ENCODE measurements around the gene GFAP.
"Not testable (repeated sequence)": the region's sequence is repeated elsewhere in the genome, so short reads cannot be mapped to it uniquely, and the experiment has no call there.

GFAP gene

DNA sequence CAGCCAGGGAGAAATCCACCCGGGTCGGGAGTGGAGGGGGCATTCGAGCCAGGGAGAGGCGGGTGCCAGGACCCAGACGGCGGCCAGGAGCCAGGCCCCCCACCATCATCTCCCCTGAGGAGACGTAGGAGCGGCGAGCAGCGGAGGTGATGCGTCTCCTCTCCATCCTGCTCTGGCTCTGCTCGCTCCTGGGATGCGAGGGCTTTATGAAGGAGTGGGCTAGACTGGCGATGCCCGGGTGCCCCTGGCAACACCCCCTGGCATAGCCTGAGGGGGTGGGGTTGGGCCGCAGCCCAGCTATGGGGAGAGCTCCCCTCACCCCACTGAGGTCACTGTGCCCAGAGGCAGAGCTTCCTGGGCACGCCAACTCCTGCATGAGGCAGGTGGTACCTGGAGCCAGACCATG, at the start of gene GFAP:
GFAP (minus strand) TSS at position 180 of the 406 bp plus-strand sequence; CDS start at position 166, 14 bp downstream.
- no peak for DNase-seq (ENCODE audit: low read depth in 2 of 2)

DNA sequence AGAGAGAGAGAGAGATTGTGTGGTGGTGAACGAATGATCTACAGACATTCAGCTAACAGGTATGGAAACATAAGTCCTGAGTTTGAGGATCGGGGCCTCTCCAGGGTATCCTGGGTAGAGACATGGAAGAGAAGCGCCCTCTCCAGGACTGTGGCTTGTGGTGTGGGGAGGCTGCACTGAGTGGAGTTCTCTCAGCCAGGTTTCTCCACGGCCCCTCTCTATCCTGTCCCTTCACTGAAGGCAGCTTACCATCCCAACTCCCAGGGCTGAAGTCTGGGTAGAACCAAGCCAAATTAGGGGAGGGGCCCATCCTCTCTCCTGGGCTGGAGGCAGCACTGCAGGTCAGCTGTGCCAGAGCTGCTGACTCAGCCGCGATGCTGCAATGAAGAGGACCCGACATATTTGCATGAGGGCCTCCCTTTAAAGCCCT, 46.6 kb upstream of the GFAP start:
- DNase-seq (ENCODE audit: low read depth in 2 of 2), result no peak

DNA sequence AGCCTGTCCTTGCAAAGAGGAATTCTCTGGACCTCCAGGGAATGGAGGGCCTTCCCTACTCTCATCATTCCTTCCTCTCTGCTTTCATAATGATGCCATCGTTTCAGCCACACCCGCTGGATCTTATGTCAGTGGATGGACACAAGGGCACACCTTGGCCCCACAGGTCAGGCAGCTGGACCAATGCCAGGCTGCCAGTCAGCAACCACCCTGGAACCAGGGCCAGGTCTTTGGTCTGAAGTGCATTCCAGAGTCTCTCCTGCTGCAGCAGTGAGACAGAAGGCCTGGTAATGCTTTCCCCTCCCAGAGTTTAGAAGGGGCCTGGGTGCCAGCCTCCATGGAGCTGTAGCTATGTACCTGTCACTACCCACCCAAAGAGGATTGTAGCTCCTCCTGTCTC, 45.4 kb upstream of the GFAP start:
- DNase-seq (ENCODE audit: low read depth in 2 of 2), result no peak

DNA sequence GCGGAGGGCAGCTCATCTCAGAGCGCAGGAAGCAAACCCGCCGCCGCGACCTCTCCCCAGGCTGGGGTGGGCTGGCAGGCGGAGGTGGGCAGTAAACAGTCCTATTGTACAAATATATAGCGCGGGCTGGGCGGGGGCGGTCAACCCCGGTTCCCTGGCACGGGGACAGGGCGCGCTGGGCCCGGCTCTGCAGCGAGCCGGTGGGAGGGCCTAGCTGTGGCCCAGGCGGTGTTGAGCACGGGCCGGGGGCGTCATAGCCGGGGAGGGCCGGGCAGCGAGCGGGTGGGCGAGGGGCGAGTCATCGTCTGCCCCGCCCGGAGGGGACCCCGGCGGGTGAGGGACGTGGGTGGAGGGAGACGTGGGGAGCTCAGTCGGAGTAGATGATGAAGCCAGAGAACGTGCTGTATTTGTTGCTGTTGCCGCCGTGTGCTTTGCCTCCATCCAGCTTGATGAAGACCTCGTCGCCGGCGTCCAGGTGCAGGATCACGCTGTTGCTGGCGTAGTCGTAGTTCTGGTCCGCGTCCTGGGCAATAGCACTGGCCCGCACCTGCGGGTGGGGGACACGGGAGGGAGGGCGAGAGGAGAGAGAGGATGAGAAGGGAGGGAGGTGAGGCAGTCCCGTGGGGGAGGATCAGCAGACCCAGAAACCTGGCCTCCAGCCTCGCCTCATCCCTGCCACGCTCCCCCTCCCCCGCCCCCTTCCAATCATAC, 44.7 kb upstream of the GFAP start:
- no peak for DNase-seq (ENCODE audit: low read depth in 2 of 2)

DNA sequence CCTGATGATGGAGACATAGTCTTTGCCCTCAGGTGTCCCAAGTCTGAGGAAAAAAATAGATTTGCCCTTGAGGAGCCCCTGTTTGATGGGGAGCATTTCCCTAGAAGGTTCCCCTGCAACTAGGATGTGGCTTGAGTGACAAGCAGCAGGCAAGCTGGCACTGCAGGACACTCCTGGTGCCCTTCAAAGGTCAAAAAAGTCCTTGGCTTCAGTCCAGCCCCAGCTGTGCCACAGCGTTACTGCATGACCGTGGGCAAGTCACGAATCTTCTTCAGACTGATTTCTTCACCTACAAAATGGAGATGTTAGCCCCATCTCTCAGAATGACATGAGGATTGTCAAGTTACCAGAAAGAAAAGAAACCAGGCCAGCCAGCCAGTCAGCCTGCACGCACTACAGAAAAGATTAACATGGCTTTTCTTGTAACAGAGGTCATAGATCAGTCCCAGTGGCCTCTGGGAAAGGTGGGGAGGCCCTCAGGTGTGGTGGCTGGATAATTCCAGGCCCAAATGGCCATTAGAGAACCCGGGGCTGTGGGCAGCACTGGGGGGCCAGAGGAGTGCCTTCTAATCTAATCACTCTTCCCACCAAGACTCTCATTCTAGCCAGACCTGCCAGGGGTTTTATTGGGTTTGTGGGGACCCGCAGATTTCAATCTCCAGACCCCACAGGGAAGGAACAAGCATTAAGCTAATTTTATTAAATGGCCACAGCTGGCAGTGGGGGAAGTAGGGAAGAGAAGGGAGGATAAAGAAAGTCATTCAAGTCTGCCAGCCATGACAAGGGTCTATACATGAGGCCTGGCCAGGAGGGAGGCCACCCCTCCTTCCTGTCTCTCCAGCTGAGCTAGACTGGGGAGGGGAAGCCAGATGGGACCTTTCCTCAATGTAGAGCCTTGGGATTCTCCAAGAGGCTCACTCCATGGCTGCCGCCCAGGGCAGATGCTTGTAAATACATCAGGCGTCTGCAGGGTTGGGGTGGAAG, 42.0 kb upstream of the GFAP start:
- no peak for DNase-seq (ENCODE audit: low read depth in 2 of 2)

DNA sequence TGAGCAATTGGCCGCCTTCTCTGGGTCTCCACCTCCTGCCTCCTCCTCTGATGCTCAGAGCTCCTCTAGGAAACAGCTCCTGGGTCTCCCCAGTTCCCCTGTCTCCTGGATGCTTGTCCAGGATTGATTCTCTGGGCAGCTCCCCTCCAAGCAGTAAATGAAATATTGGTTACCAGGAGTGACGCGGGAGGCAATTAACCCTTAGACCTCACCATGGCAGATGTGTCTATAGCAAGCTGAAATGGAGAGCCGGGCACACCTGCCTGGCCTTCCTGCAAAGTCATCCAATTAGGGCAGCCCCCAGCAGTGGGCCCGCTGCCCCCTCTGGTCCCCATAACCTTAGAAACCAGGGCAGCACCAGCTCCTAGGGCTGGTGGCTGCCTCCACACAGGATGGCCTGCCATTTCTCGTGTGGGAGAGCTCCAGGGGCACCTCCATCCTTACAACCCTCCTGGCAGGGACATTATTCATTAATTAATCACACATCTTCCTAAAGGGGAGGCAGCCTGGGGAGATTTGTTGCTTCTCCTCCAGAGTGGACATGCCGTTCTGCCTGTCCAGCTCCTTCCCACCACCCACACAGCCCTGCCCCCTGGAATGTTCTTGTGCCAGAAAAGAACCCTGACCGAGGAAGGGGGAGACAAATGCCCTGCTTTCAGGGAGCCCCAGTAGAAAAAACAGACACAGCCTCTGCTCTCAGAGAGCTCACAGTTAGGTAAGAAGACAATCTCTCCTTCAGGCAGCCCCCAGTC, 40.5 kb upstream of the GFAP start:
- no peak for DNase-seq (ENCODE audit: low read depth in 2 of 2)

DNA sequence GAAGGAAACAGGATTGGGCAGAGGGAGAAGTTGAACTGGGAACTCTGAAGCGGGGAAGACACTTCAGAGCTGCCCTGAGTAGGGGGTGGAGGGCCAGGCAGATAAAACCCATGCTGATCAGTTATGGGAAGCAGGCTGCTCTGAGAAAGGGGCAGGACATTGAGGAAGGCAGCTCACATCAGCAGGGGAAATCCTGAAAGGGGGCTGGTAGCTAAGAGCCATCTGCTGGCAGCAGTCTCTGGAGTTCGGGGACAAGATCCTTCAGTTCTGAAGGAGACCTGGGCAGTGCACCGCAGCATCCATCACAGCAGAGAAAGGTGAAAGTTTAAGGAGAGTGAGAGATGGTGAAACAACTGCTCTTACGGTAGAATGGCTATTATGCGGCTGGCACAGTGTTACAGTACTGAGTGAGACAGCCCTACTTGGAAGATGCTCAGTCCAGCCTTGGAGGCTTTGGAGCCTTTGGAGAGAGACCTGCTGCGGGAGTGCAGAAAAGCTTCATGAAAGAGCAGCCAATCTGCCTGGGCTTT, 37.7 kb upstream of the GFAP start:
- DNase-seq (ENCODE audit: low read depth in 2 of 2), result no peak

DNA sequence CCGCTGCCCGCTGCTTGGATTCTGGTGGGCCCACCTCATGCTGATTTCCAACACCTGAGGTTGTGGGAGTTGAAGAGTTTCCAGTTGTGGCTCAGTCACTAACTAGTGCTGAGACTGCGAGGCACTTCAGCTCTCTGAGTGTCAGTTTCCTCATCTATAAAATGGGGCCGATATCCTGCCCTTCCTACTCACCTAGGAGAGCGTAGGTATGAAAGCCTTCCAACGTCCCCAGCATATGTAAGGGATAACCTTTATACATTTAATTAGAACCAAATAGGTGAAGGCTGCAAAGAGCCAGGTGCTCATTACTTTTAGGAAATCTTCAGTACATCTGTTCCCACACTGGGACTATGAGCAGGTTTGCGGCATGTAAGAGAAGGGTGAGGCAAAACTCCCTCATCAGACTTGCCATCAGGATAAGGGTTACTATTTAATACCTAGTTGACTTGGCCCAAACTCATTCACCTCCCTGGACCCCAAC, 33.1 kb upstream of the GFAP start:
- DNase-seq (ENCODE audit: low read depth in 2 of 2), result no peak

DNA sequence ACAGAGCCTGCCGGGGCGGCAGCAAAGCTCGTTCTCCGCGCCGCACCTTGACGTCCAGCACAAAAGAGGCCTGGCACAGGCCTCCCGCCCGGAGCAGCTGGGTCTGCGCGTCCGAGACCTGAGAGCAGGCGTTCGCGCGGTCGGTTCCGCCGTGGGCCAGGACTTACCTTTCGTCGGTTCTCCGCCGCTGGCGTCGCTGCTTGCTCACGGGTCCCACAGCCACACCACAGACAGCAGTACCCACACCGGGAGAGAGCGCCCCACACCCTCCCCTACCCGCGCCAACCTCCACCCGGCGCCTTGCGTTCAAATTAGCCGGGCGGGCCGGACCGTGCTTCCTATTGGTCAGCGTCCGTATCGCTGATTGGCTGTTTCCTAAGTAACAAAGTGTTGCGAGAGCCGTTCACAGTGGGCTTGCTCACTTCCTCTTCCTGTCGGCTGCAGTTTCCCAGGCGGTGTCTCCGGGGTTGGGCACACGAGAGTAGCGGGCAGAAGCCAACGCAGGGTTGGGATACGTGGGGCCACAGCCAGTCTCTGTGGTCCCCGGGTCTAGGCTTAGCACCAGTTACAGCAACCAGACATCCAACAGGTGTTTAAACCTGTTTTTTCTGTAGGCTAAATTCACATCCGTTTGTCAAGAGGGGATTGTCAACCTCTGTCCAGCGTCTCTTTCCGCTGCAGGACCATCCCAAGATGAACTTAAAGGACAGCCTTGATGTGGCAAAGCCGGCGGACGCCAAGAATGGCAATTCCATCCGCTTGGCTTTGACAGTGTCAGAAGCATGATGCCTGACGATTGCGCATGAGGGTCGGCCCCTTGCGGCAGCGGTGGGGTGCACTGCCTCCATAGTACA, 32.4 kb upstream of the GFAP start, which contains the start of gene KIF18B:
KIF18B (minus strand) TSS at position 313 of the 854 bp plus-strand sequence. CDS start 11,429 bp downstream, outside the sequence.
- peak; percentile 78 to 80 for DNase-seq (ENCODE audit: low read depth in 2 of 2)

DNA sequence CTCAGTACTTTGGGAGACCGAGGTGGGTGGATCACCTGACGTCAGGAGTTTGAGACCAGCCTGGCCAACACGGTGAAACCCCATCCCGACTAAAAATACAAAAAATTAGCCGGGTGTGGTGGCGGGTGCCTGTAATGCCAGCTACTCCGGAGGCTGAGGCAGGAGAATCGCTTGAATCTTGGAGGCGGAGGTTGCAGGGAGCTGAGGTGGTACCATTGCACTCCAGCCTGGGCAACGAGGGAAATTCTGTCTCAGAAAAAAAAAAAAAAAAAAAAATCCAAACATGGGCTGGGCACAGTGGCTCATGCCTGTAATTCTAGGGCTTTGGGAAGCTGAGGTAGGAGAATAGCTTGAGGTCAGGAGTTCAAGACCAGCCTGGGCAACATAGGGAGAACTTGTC, 30.4 kb upstream of the GFAP start:
- DNase-seq (ENCODE audit: low read depth in 2 of 2), result not testable (repeated sequence)

DNA sequence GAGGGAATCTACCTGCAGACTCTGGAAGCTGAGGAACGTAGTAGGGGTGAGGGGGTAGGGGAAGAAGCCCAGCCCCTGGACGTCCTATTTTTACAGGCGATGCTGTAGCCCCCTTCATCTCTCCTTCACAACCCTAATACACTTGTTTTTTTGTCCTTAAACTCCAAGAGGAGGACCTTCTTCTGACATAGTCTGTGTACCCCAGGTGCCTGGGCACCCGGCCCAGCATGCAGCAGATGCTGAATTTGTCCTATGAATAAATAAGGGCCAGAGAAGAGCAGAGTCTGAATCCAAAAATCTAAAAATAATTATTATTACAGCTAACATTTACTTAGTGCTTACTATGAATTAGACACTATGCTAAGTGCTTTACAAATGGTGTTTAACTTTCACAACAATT, 27.2 kb upstream of the GFAP start:
- DNase-seq (ENCODE audit: low read depth in 2 of 2), result no peak

DNA sequence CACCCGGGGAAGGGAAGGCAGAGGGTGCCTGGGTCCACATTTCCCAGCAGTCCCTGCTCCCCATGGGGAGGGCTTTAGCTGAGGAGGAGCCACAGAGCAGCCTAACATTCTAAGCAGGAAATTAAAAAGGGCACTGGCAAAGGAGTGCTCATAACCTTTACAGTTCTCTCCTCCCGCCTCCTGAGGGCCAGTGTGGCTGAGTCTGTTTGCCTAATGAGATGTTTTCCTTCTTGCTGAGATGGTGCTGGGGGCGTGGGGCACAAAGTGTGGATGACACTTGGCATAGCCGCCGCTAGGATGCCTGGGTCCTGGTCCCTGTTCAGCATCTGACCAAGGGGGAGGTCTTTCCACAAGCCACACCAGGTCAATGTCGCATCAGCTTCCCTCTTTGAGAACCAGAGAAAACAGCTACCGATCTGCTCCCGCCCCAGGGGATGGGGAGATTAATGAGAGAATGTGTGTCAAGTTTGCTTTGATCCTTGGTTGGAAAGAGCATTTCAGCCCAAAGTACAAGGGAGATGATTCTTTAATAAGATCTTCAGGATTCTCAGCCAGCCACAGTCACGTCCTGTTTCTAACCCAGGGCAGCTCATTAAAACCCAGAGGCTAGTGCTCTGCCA, 26.5 kb upstream of the GFAP start:
- no peak for DNase-seq (ENCODE audit: low read depth in 2 of 2)

DNA sequence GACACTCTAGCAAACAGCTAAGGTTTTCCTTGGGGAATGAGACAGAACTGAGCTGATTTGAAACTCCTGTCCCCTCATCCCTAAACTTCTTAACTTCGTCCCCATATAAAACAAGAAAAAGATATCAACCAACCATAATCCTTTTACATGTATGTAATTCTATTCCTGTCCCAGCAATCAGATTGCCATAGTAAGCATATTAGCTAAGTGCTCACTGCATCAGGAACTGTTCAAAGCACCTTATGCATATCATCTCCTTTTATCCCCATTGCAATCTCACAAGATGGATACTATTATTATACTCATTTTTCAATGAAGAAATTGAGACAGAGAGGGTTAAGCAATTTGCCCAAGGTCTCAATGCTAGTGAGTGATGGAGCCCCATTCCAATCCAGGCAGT, 25.5 kb upstream of the GFAP start:
- no peak for DNase-seq (ENCODE audit: low read depth in 2 of 2)

DNA sequence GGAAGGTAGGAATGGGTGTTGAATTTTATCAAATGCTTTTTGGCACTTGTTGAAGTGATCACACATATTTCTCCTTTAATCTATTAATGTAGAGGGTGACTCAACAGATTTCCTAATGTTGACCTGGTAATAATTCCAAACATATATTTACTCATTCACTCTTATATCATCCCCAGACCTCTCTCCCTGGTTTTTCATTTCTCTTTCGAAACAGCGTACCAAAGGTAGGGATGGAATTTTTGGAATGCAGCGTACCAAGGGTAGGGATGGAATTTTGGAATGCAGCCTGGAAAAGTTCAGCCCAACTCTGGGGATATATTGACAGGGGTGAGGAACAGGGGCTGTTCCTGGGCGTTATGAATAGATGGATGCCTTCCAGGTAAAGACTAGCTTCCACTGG, 25.0 kb upstream of the GFAP start:
- DNase-seq (ENCODE audit: low read depth in 2 of 2), result peak; percentile 41 to 44

DNA sequence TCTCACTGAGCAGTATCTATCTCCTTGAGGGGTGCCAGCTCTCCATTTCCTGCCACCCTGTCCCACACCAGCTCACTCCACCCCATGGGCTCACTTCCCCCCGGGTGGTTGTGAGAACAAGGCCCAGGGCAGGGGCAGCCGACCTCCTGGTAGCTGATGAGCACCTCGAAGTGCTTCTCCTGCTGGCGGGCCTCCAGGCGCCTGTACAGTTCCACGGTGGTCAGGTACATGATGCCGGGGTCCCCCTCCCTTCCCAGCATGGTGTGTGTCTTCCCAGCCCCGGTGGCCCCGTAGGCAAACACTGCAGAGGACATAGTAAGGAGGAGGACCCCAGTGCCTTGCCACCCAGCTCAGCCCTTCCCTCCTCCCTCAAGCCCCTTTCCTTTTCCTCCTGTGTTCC, 19.8 kb upstream of the GFAP start:
- no peak for DNase-seq (ENCODE audit: low read depth in 2 of 2)

DNA sequence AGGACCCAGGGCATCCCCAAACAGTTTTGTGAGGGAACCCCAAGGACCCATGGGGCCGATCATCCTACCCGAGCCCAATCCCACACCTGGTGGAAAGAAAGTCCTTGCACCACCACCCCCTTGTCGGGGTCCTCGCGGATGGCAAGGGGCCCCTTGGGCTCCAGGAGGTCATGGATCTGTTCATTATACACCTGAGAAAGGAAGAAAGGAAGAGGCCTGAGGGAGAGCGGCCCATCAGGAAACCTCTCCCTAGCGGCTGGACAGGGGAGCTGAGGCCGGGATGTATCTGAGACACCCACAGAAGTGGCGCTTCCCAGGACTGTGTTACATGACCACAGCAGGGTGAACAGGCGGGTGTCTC, 19.4 kb upstream of the GFAP start:
- no peak for DNase-seq (ENCODE audit: low read depth in 2 of 2)

DNA sequence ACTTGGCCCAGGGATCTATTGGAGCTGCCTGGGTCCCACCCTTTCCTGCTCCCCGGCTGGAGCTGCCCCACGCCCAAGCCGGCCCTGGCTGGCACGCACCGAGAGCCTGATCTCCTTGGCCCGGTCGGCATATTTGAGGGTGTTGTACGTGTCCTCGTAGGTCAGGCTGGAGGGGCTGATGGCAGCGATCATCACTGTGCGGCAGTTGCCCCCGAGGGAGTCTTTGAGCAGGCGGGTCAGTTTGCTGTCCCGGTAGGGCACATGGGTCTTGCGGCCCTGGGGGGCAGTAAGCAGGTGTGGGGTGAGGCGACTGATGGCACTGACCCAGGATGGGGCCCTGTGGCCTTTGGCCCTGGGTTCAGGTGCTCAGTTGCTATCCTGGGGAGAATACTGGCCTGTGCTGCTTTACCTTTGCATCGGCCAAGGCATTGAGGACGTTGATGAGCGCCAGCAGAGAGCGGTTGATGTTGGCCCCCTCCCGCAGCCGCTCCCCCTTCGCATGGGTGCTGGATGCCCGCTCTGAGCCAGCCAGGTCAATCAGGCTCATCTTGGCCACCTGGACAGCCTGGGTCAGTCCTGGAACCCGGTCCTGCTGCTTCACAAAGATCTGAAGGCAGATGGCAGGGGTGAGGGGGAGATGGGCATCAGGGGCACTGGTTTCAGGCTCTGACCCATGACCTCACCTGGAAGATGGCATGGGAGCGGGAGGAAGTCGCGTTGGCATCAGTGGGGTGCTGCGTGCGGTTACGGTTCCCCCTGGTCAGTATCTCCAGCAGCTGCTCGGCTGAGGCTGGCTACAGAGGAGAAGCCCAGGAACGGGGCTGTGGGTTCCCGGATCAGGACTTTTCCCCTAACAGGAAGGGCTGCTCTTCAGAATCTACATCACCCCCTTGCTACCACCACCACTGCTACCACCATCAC, 18.8 kb upstream of the GFAP start:
- DNase-seq (ENCODE audit: low read depth in 2 of 2), result no peak

DNA sequence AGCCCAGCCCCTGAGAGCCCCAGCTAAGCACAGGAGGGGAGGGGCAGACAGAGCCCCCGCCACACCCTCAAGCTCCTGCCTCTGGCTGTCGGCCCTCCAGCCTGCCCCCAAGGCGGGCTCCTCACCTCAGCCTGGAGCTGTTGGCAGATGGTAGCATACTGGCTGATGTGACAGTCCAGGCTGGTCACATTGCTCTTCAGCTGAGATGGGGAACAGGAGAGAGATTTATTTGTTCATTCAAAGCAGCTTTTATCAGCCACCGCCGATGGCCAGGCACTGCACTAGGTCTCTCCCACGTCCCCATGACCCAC, 17.4 kb upstream of the GFAP start:
- no peak for DNase-seq (ENCODE audit: low read depth in 2 of 2)

DNA sequence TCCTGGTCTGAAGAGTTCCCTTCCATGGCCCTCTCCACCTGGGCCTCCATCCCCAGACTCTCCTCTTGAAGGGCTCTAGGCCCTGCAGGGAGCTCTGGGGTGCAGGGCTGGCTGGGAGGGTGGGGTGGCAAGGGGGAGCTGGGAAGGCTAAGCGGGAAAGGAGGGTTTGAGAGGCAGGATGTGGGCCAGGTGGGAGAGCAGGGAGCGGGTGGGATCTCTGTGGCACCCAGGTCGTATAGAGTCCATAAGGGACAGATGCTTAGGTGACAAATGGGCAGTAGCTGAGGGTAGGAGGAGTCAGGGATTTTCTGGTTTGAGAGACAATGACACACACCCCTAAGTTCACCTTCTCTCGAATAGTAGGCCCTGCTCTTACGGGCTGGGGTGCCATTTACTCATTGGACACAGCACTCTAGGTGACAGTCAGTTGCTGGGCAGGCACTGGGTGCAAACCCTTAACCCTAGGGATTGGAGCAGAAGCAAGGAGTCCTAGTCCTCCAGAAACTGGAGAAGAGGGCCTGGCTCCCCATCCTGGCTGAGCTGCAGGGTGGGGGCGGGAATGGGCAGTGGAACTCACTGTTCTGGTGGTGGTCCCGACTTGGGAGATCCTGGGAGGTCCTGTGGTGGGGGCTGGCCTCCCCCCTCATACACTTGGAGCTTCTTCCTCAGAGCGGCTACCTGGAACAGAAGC, 16.9 kb upstream of the GFAP start:
- DNase-seq (ENCODE audit: low read depth in 2 of 2), result no peak
